HEK293T (cell line): ENCODE data around the gene CD80.

Source experiments
- BHLHE40 ChIP-seq: fragments of 450-650 bp; IDR thresholded peaks from 2 replicates; pipeline ENCODE4 v1.6.1; 2016; ENCODE audit warnings: mild to moderate bottlenecking, moderate library complexity, borderline replicate concordance
- CTBP1 ChIP-seq: fragments of 450-650 bp; IDR thresholded peaks from 2 replicates; pipeline ENCODE4 v1.6.1; 2016; ENCODE audit warnings: borderline replicate concordance
- ELF4 ChIP-seq: fragments of 450-650 bp; IDR thresholded peaks from 2 replicates; pipeline ENCODE4 v1.6.1; 2017; ENCODE audit warnings: antibody characterized with exemption
- FOXA1 ChIP-seq: fragments of 450-650 bp; IDR thresholded peaks from 2 replicates; pipeline ENCODE4 v1.6.1; 2016; ENCODE audit warnings: mild to moderate bottlenecking
- FOXK2 ChIP-seq: fragments of 450-650 bp; IDR thresholded peaks from 2 replicates; pipeline ENCODE4 v1.6.1; 2016; ENCODE audit warnings: mild to moderate bottlenecking
- HDGF ChIP-seq: fragments of 450-650 bp; IDR thresholded peaks from 2 replicates; pipeline ENCODE4 v1.6.1; 2017; ENCODE audit warnings: antibody characterized with exemption, borderline replicate concordance
- LEF1 ChIP-seq: fragments of 450-650 bp; IDR thresholded peaks from 2 replicates; pipeline ENCODE4 v1.6.1; 2017; ENCODE audit warnings: mild to moderate bottlenecking, borderline replicate concordance
- SP1 ChIP-seq: fragments of 450-650 bp; IDR thresholded peaks from 2 replicates; pipeline ENCODE4 v1.6.1; 2017
- SUZ12 ChIP-seq: fragments of 450-650 bp; IDR thresholded peaks from 2 replicates; pipeline ENCODE4 v1.6.1; 2016; ENCODE audit warnings: mild to moderate bottlenecking
- TARDBP ChIP-seq: fragments of 450-650 bp; IDR thresholded peaks from 2 replicates; pipeline ENCODE4 v1.6.1; 2016
- ZNF384 ChIP-seq: fragments of 450-650 bp; IDR thresholded peaks from 2 replicates; pipeline ENCODE4 v1.6.1; 2016

DNA sequence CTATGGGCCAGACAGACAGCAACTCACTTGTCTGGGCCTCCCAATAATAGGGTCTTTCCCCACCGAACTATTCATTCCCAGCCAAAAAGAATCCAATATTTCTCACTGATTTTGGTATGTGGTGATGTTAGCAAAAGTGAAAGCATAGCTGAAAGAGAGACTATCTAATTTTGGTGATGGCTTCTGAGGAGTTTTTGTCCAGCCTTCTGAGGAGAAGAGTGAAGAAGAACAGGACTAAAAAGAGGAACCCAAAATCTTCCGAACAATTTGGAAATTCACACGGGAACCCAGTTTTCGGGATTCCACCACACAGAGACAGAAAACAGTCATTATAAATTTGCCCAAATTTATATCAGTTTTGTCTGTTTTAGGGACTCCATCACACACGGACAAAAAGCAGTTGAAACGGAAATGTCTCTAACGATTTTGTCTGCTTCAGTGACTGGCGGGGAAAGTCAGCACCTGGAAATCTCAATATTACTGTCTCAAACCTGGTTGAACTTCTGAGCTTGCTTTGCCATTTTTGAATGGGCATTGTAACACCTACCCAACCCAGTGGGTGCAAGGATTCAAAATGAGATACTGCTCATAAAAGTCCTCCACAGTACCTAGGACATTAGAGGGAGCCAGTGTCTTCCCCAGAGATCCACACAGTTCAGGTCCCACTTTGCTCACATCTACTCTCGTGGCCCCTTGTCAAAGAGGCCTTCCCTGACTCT is 9.1 kb downstream of the CD80 start:
- TF ChIP-seq BHLHE40, result no peak
- no peak for TF ChIP-seq ELF4
- TF ChIP-seq FOXK2, result no peak
- TF ChIP-seq SUZ12, result no peak
- no peak for TF ChIP-seq FOXA1
- no peak for TF ChIP-seq LEF1
- TF ChIP-seq TARDBP, result no peak
- TF ChIP-seq SP1, result no peak
- TF ChIP-seq ZNF384, result no peak
- no peak for TF ChIP-seq HDGF
- TF ChIP-seq CTBP1, result no peak
